Measurements from ENCODE around the gene FAM24B.

FAM24B gene

DNA sequence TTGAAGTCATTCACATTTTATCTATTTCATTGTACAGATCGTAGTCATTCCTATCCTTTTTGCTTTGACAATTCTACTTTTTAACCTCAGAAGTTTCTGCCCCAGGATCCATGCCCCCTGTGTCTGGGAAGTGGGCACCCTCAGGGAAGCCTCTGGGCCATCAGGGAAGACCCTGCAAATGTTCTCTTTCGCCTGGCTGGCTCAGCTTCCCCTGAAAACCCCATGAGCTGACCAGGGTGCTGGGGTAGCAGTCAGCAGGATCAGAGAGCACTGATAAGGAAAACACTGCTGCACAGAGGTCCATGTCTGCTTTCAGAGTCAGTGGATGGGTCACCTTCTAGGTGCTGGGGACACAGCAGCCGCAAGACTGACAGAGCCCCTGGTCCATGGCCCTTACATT lies 57.6 kb downstream of the FAM24B start:
- DNase-seq, result no peak

DNA sequence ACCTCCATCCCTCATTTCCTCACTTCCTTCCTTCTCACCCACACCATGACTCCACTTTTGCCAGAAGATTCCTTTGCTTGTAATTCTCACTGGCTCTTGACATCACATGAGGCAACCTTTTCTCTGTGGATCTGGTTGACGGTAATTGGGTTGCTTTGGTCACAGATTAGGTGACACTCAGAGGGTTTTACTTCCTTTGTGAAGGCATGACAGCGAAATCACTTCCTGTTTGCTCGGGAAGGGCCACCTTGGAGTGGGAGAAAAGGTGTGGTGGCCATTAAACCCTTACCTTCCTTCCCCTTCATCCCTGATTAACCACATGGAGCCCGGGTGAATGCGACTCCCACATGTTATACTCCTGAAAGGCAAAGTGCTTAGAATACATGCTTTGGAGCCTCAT lies 63.9 kb downstream of the FAM24B start:
- no peak for DNase-seq

DNA sequence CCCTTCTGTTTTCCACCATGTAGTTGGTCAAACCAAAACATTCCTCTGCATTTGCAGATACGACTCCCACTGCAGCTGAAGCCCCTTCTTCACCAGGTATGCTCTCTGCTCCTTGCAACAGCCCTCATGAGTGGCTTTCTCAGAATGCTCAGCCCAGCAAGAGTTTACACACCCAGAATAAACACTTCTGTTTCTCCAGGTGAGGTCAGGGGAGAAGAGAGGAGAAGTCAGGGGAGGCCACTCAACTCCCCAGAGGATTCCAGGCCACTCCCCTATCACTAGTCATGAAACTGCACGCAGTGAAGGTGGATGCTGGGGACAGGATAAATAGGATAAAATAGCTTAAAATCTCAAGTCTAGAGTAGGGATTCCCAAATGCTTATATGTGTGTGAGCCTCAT lies 64.9 kb downstream of the FAM24B start:
- DNase-seq, result no peak

GRCh38 chr10:122812751-122813150 lies 66.6 kb downstream of the FAM24B start:
- no peak for DNase-seq

- DNase-seq, result no peak
These were observed 77.1 kb downstream of the FAM24B start for GRCh38 chr10:122802282-122802681.

All from SHP77 treated with DMSO at 0.1 percent for 48 hours (cell line).